ENCODE data around the gene KRT15. TPM values are rescaled to one million over a fixed set of nuclear protein-coding genes. Genes with fewer than 3 reads are reported as not detected.

The KRT15 gene
- total RNA-seq, 1 donor from 2014 or later, result 24.1 TPM

DNA sequence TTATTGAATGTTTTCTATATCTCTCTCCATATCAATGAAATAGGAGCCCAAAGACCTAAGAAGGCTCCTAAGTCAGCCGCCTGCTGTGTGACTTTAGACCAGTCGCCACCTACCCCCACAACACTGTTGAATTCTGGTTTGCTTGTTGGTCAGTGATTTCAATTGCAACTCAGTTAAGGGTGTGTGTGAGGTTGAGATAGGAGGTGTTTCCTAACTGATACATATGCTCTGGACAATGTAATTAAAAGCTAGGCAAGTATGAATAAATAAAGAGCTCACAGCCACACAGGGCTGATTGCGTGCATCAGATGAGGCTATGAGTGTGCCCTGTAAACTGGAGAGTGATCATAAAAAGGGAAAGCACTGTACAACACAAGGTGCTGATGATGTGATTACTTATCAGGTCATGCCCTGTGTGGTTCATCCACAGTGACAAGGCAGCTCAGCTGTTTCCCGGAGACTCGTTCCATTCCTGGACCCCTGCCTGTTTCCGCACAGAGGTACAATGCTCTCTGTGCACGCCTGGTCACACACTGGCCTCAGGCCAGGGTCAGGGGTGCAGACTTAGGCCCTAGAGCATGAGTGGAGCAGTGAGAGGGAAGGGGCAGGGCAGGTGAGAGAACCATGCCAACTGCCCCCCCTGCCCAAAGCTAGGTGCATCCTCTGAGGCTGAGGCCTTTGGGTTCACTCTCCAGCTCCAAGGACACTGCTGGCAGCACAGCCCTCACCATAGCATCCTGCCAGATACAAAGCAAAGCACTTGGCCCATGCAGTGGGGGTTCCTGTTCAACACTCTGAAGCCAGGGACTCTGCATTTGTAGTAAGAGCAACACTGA is 34.5 kb downstream of the KRT15 start:
- no peak for DNase-seq (ENCODE audit: low spot score)

GRCh38 chr17:41483531-41483930 is 35.2 kb downstream of the KRT15 start:
- DNase-seq (ENCODE audit: low spot score), result no peak

- DNase-seq (ENCODE audit: low spot score), result no peak
Measured at GRCh38 chr17:41481036-41481435, 37.7 kb downstream of the KRT15 start, which contains the start of gene KRT35. Gene KRT35, minus strand, starts transcription at chr17:41481151. Its CDS starts 54 bp downstream, at chr17:41481097.

DNA sequence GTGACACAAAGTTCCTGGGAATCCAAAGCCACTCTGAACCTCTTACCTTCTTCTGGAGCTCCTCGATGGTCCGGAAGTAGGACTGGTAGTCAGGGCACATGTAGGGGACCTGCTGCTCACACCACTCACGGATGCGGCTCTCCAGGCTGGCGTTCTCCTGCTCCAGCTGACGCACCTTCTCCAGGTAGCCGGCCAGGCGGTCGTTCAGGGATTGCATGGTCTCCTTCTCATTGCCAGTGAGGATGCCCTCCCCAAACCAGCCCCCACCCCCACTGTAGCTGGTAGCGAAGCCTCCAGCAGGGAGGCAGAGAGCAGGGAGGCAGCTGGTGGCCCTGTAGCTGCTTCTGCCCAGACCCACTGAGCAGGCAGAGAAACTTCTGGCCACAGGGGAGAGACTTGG is 38.1 kb downstream of the KRT15 start:
- DNase-seq (ENCODE audit: low spot score), result no peak

GRCh38 chr17:41480136-41480535 is 38.6 kb downstream of the KRT15 start:
- DNase-seq (ENCODE audit: low spot score), result no peak

DNA sequence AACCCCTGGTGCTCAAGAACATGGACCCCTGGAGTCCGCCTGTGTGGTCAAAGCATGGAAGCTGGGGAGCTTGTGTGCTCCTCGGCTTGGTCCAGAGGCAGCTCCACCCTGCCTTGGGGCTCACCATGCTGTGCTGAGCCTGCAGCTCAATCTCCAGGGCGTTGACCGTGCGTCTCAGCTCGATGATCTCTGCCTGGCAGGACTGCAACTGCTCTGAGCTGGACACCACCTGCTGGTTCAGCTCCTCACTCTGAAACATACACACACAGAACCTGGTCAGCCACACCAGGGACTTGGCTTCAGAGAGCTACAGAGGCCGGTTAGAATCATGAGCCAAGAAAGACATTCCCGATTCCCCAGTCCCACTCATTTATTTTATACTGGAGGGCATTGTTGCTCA is 40.5 kb downstream of the KRT15 start:
- no peak for DNase-seq (ENCODE audit: low spot score)

- no peak for DNase-seq (ENCODE audit: low spot score)
Measured at GRCh38 chr17:41476866-41477815, 41.5 kb downstream of the KRT15 start.

DNA sequence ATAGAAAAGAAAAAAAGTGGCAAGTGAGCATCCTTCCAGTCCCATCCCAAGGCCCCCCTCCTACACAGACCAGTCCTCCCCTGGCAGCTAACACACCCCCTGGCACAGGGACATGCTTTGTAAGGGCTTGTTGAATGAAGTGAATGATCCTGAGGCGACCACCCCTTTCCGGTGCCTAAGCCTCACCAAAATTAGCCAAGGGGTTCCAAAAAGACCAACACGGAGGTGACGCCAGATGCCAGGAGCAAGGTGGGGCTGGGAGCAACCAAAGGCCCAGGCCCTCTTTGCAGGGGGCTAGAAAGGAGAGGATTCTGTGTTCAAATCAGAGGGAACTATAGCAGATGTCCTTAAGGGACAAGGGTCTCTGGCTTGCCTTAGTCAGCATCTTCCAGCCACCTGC is 43.3 kb downstream of the KRT15 start:
- no peak for DNase-seq (ENCODE audit: low spot score)

GRCh38 chr17:41474863-41475262 is 43.8 kb downstream of the KRT15 start:
- DNase-seq (ENCODE audit: low spot score), result no peak

GRCh38 chr17:41468346-41468745 is 50.3 kb downstream of the KRT15 start:
- no peak for DNase-seq (ENCODE audit: low spot score)

DNA sequence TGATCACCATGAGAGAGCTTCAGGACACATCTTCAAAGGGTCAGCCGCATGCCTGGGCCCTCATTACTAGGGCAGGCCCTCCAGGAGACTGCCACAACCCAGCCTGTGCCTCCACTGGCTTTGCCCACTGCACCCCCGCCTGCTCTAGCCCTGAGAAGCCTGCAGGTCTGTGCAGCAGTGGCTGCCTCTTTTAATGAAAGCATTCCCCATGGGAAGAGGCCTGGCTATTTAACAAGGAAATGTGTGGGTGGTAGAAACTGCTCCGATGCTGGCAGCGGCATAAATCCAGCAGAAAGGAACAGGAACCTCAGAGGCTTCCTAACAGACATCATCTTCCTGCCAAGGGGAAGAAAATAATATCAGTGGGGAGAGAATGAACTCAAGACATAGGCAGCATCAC is 51.1 kb downstream of the KRT15 start:
- DNase-seq (ENCODE audit: low spot score), result no peak

GRCh38 chr17:41466988-41467387 is 51.7 kb downstream of the KRT15 start, which contains the start of gene KRT32:
Gene KRT32, minus strand, starts transcription at chr17:41467386. Its CDS starts 61 bp downstream, at chr17:41467325.
- DNase-seq (ENCODE audit: low spot score), result no peak

DNA sequence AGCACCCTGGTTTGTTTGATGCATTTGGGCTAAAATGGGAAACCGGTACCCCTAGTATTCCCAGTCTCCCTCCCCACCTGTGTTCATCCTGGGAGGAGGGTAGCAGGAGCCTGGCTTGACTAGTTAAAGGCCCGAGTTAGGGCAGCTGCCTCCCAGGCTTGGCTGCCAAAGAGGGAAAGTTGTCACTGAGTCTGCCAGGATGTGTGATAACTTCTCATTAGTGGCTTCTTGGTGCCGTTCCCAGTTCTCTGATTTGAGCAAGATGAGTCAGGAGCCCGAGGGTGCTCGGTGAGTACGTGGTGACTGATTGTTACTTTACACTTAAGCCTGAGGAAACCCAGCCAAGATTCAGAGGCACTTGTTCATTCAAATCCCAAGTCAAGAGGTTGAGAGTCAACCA is 54.0 kb downstream of the KRT15 start:
- DNase-seq (ENCODE audit: low spot score), result peak; percentile 44

GRCh38 chr17:41464173-41464572 is 54.5 kb downstream of the KRT15 start:
- DNase-seq (ENCODE audit: low spot score), result no peak

- DNase-seq (ENCODE audit: low spot score), result no peak
Measured at GRCh38 chr17:41463746-41464145, 54.9 kb downstream of the KRT15 start.

Other genes with a start within 250 kb of the KRT15 start
- not detected for gene KRTAP9-7, start 243.2 kb downstream of the KRT15 start, total RNA-seq (ENCODE audit: insufficient read depth, low replicate concordance)
- not detected for gene KRTAP29-1, start 216.0 kb downstream of the KRT15 start, total RNA-seq (ENCODE audit: insufficient read depth, low replicate concordance)
- not detected for gene KRTAP16-1, start 209.6 kb downstream of the KRT15 start, total RNA-seq (ENCODE audit: insufficient read depth, low replicate concordance)
- gene KRTAP17-1, start 203.2 kb downstream of the KRT15 start, total RNA-seq (ENCODE audit: insufficient read depth, low replicate concordance), result not detected
- gene KRT33A, start 168.1 kb downstream of the KRT15 start, total RNA-seq (ENCODE audit: insufficient read depth, low replicate concordance), result 1.4 TPM
- not detected for gene KRT33B, start 149.1 kb downstream of the KRT15 start, total RNA-seq (ENCODE audit: insufficient read depth, low replicate concordance)
- gene KRT34, start 136.6 kb downstream of the KRT15 start, total RNA-seq (ENCODE audit: insufficient read depth, low replicate concordance), result not detected
- gene KRT31, start 121.3 kb downstream of the KRT15 start, total RNA-seq (ENCODE audit: insufficient read depth, low replicate concordance), result not detected
- not detected for gene KRT37, start 94.3 kb downstream of the KRT15 start, total RNA-seq (ENCODE audit: insufficient read depth, low replicate concordance)
- 0.48 TPM for gene KRT38, start 77.9 kb downstream of the KRT15 start, total RNA-seq (ENCODE audit: insufficient read depth, low replicate concordance)
- 1.2 TPM for gene KRT32, start 51.5 kb downstream of the KRT15 start, total RNA-seq (ENCODE audit: insufficient read depth, low replicate concordance)
- gene KRT35, start 37.7 kb downstream of the KRT15 start, total RNA-seq (ENCODE audit: insufficient read depth, low replicate concordance), result not detected
- 1.9 TPM for gene KRT36, start 29.0 kb downstream of the KRT15 start, total RNA-seq (ENCODE audit: insufficient read depth, low replicate concordance)
- 292 TPM for gene KRT13, start 13.3 kb downstream of the KRT15 start, total RNA-seq (ENCODE audit: insufficient read depth, low replicate concordance)
- gene KRT19, start 9.4 kb upstream of the KRT15 start, total RNA-seq (ENCODE audit: insufficient read depth, low replicate concordance), result 334 TPM
- gene KRT9, start 53.2 kb upstream of the KRT15 start, total RNA-seq (ENCODE audit: insufficient read depth, low replicate concordance), result not detected
- 212 TPM for gene KRT14, start 68.0 kb upstream of the KRT15 start, total RNA-seq (ENCODE audit: insufficient read depth, low replicate concordance)
- gene KRT16, start 93.9 kb upstream of the KRT15 start, total RNA-seq (ENCODE audit: insufficient read depth, low replicate concordance), result 5.5 TPM
- 762 TPM for gene KRT17, start 105.7 kb upstream of the KRT15 start, total RNA-seq (ENCODE audit: insufficient read depth, low replicate concordance)
- 146 TPM for gene EIF1, start 170.0 kb upstream of the KRT15 start, total RNA-seq (ENCODE audit: insufficient read depth, low replicate concordance)
- not detected for gene GAST, start 193.4 kb upstream of the KRT15 start, total RNA-seq (ENCODE audit: insufficient read depth, low replicate concordance)
- gene HAP1, start 215.8 kb upstream of the KRT15 start, total RNA-seq (ENCODE audit: insufficient read depth, low replicate concordance), result 0.24 TPM

All from umbilical cord (tissue), 2 donors.